Tibial nerve (tissue), 4 donors: ENCODE data around the gene CASP7. TPM values are rescaled to one million over a fixed set of nuclear protein-coding genes. Genes with fewer than 3 reads are reported as not detected.

Source experiments
- DNase-seq, 2 donors: peaks; one replicate each; pipeline ENCODE4 v3.0.0-alpha.2; 2019; ENCODE audit warnings: low spot score in 2 of 2
- H3K27ac ChIP-seq, 4 donors: fragments of 200-600 bp; sonication (generic) in 3 of 4; one replicate each; pipeline ENCODE4 v1.5.1; 2017 to 2019; ENCODE audit warnings: mild to moderate bottlenecking in 1 of 4
- H3K27me3 ChIP-seq, 2 donors: fragments of 200-600 bp; sonication (generic) in 1 of 2; one replicate each; pipeline versions ENCODE4 v1.5.1 to v1.6.0; 2017 to 2019
- H3K36me3 ChIP-seq, 3 donors: fragments of 200-600 bp; sonication (generic); one replicate each; pipeline ENCODE4 v1.5.1; 2018 to 2019
- H3K4me1 ChIP-seq, 4 donors: fragments of 200-600 bp; sonication (generic) in 3 of 4; one replicate each; pipeline ENCODE4 v1.5.1; 2017 to 2019
- H3K4me3 ChIP-seq, 4 donors: fragments of 200-600 bp; sonication (generic) in 3 of 4; one replicate each; pipeline ENCODE4 v1.5.1; 2017 to 2019; ENCODE audit warnings: mild to moderate bottlenecking in 1 of 4, moderate library complexity in 1 of 4
- H3K9me3 ChIP-seq, 4 donors: fragments of 200-600 bp; sonication (generic) in 3 of 4; one replicate each; pipeline ENCODE4 v1.5.1; 2017 to 2019
- CTCF ChIP-seq, 5 experiments: fragments of 200-600 bp in 3 of 5; fragments of 450-650 bp in 2 of 5; sonication (generic) in 3 of 5; IDR thresholded peaks; one replicate each; pipeline ENCODE4 v1.5.1; 2016 to 2019; ENCODE audit warnings: antibody characterized with exemption in 5 of 5, mild to moderate bottlenecking in 3 of 5, moderate library complexity in 2 of 5
- EP300 ChIP-seq, 2 donors: sonication (generic); formaldehyde crosslinking; IDR thresholded peaks; one replicate each; pipeline ENCODE4 v1.6.1; 2017; ENCODE audit warnings: antibody characterized with exemption in 2 of 2, mild to moderate bottlenecking in 1 of 2
- POLR2A ChIP-seq, 2 donors: fragments of 450-650 bp; IDR thresholded peaks; one replicate each; pipeline ENCODE4 v1.6.1; 2017; ENCODE audit warnings: antibody characterized with exemption in 2 of 2, mild to moderate bottlenecking in 2 of 2, moderate library complexity in 2 of 2
- WGBS, 2 donors: methylation state at CpG; one replicate each; pipeline ENCODE4 v1.1.5; 2018; 5-methylcytosine and 5-hydroxymethylcytosine counted together
- total RNA-seq, 4 donors: library from RNA; depleted of rRNA; stranded (reverse); fragments of >200 nt; gene quantifications; one replicate each; pipeline ENCODE4 v1.1.0, GENCODE V29; 2016

Gene CASP7
- total RNA-seq, 4 donors from 2014 or later = 12.9 to 18.4 (median 16.8) TPM

DNA sequence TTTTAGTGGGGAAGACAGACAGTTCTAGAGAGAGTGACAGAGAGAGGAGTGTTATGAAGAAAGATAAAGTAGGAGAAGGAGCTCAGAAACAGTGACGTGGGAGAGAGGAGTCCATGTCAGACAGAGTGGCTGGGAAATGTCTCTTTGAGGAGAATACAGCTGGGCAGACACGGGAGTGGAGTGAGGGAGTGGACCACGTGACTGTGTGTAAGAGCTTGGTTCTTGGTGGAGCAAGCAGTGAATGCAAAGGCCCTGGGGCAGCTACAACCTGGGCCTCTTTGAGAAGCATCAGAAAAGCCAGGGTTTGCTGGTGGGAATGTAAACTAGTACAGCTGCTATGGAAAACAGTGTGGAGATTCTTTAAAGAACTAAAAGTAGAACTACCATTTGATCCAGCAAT, 59.9 kb downstream of the CASP7 start:
- DNase-seq = no peak
- Histone ChIP-seq H3K9me3 (no peaks in the 10 kb centered on the region), H3K4me3 (no peak overlapping the region), H3K27ac (no peak overlapping the region), H3K36me3 (no peaks in the 10 kb centered on the region), H3K27me3 (no peaks in the 10 kb centered on the region), H3K4me1 (peaks cover 0 to 2% (median 0%) of the 10 kb centered on the region in 4 donors)
- TF ChIP-seq EP300 (IDR thresholded peaks at IDR 0.05) = no peak
- no peak for TF ChIP-seq CTCF (IDR thresholded peaks at IDR 0.05)
- no peak for TF ChIP-seq POLR2A (IDR thresholded peaks at IDR 0.05)
- WGBS, 2 donors = 48 to 52% methylated on average over 3 of the region's 3 CpGs

- Histone ChIP-seq H3K4me1 (peaks cover 0 to 2% (median 0%) of the 10 kb centered on the region in 4 donors), H3K36me3 (no peaks in the 10 kb centered on the region), H3K4me3 (no peak overlapping the region), H3K9me3 (no peaks in the 10 kb centered on the region), H3K27ac (no peak overlapping the region), H3K27me3 (no peaks in the 10 kb centered on the region)
- WGBS, 2 donors = 88 to 92% methylated on average over 3 of the region's 3 CpGs
- TF ChIP-seq EP300 (IDR thresholded peaks at IDR 0.05) = no peak
- TF ChIP-seq CTCF (IDR thresholded peaks at IDR 0.05) = no peak
- TF ChIP-seq POLR2A (IDR thresholded peaks at IDR 0.05) = no peak
- no peak for DNase-seq
Observed at GRCh38 chr10:113740850-113741249, 61.1 kb downstream of the CASP7 start.

DNA sequence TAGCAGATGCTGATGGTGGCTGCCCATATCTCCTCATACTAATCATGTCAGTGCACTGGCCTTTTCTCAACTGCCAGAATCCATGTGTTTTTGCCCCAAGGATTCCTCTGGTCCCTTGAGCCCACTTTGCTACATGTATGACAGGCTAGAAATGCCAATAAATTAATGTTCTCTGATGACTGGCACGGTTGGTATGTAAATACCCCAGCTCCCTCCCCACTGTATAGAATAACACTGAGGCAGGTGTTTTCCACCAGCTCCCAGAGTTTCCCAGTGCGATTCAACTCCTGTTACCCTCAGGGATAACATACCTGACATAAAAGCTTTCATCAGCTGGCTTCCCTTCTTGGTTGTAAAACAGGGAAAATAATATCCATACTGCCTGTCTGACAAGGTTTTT, 62.8 kb downstream of the CASP7 start:
- DNase-seq = no peak
- no peaks in the 10 kb centered on the region for H3K27me3 ChIP-seq
- H3K9me3 ChIP-seq = no peaks in the 10 kb centered on the region
- 76 to 83% methylated on average over 2 of the region's 2 CpGs for WGBS, 2 donors
- H3K4me3 ChIP-seq = no peak overlapping the region
- H3K4me1 ChIP-seq = no peaks in the 10 kb centered on the region
- H3K27ac ChIP-seq = no peak overlapping the region
- no peaks in the 10 kb centered on the region for H3K36me3 ChIP-seq
- TF ChIP-seq CTCF (IDR thresholded peaks at IDR 0.05) (no peak), POLR2A (IDR thresholded peaks at IDR 0.05) (no peak), EP300 (IDR thresholded peaks at IDR 0.05) (no peak)

DNA sequence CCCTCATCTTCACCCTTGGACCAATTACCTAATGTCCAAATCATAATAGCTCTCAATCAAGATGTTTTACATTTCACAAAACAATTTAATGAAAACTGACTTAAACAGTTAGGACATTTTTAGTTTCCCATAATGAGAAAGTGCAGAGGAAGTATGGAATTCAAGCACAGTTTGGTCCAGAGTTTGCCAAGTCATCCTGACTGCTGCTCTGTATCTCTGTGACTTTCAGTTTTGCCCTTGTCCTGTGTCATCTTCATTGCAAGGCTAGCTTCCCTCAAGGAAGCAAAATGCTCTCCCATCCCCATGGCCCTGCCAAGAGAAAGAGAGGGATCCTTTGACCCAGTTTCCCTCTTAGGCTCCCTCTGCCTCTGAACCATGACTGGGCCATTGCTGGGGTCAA, 63.9 kb downstream of the CASP7 start:
- no peak for TF ChIP-seq CTCF (IDR thresholded peaks at IDR 0.05)
- H3K9me3 ChIP-seq = no peaks in the 10 kb centered on the region
- H3K4me3 ChIP-seq = no peak overlapping the region
- no peaks in the 10 kb centered on the region for H3K36me3 ChIP-seq
- H3K27ac ChIP-seq = no peak overlapping the region
- no peaks in the 10 kb centered on the region for H3K4me1 ChIP-seq
- no peaks in the 10 kb centered on the region for H3K27me3 ChIP-seq
- no peak for DNase-seq

GRCh38 chr10:113745374-113745773, 65.7 kb downstream of the CASP7 start:
- whole genome bisulfite sequencing, 2 donors = 78 to 94% methylated on average over 2 of the region's 2 CpGs

More at GRCh38 chr10:113745374-113745773, 65.7 kb downstream of the CASP7 start:
- Histone ChIP-seq H3K36me3 (no peaks in the 10 kb centered on the region), H3K9me3 (no peaks in the 10 kb centered on the region), H3K27me3 (no peaks in the 10 kb centered on the region), H3K4me1 (no peaks in the 10 kb centered on the region), H3K27ac (no peak overlapping the region), H3K4me3 (no peak overlapping the region)
- TF ChIP-seq POLR2A (IDR thresholded peaks at IDR 0.05) = no peak
- TF ChIP-seq CTCF (IDR thresholded peaks at IDR 0.05) = no peak
- no peak for TF ChIP-seq EP300 (IDR thresholded peaks at IDR 0.05)
- DNase-seq = no peak
